GM19099 (cell line): ENCODE results near the gene SLC46A3.

Experiments used
- POLR2A ChIP-seq: IDR thresholded peaks from 3 replicates; pipeline ENCODE4 v1.6.1; 2011; ENCODE audit warnings: low read depth; ENCODE audit not compliant: insufficient read length; ENCODE audit errors: extremely low read depth

The SLC46A3 gene

DNA sequence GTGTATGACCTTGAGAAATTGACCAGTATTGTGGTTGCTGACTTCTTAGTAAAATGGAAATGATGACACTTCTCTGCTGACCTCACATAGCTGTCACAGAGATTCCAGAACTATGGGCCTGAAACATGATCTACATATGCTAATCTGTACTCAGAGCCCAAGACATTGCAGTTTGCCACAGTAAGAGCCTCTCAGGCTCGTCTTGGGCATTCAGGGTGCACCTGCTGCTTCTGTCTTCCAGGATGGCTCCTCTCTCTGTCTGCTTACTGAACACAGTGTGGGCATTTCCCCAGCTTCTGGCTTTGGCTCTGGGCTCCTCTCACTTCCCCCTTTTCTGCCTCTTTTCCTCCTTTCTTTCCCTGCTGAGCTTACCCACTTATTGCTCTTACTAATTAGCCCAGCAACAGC, 22.3 kb upstream of the SLC46A3 start:
- TF ChIP-seq POLR2A = no peak

DNA sequence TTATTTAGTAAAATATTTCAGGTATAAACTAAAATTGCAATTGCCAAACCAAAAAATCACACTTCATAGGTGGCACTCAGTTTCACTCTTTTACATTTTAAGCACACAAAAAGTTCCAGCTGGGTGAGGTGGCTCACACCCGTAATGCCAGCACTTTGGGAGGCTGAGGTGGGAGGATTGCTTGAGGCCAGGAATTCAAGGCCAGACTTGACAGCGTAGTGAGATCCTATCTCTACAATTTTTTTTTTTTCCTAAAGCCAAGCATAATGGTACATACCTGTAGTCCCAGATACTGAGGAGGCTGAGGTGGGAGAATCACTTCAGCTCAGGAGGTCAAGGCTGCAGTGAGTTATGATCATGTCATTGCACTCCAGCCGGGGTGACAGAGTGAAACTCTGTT, 20.6 kb upstream of the SLC46A3 start:
- no peak for TF ChIP-seq POLR2A

DNA sequence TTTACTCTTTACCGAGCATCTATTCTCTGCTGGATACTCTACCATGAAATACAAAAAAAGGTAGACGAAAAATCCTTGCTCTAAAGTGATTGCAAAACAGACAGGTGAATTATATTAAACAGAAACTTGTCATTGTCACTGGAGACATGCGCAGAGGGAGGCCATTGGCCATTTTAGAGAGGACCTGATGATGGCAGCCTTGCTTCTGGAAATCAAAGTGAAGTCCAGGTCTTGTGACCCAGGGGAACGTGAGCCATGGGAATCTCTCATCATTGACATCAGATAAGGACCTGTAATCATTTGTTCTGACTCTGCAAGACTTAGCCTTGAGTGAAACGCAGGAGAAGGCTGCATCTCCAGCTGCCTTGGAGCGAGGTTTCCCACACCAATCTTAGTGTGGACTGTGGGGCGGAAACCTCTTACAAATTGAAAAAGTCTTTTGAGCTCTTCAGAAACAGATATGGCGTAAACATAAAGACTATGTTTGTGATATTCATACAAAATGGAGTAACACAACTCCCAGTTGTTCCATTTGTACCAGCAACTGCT, 16.8 kb upstream of the SLC46A3 start:
- TF ChIP-seq POLR2A = no peak

DNA sequence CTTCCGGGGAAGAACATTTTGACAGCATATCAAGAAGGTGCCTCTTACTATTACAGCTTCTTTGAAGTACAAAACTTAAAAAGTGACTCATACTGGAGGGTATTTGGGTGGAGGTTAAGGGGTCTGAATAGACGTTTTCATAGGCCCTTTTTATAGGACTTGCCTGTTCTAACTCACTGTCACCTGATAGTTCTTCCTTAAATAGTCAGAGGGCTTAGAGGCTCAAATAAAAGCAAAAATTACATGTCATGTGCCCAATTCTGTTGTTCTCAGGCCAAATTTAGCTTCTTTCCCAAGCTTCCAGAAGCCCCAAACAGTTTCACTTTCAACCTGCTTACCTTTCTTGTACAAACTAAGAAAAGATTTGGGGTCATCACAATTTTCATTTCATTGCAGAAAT, 16.1 kb upstream of the SLC46A3 start:
- no peak for TF ChIP-seq POLR2A

DNA sequence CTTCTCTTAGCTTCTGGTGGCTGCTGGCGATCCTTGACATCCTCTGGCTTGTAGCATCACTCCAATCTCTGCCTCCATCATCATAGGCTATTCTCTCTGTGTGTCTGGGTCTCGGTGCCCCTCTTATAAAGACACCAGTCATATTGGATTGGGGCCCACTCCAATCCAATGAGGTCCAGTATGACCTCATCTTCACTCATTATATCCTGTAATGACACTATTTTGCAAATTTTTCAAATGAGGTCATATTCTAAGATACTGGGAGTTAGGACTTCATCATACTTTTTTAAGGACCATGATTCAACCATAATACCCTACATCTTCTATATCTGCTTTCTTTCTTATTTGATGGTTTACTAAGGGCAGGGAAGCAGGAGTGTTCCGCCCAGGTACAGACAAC, 12.0 kb upstream of the SLC46A3 start:
- no peak for TF ChIP-seq POLR2A

DNA sequence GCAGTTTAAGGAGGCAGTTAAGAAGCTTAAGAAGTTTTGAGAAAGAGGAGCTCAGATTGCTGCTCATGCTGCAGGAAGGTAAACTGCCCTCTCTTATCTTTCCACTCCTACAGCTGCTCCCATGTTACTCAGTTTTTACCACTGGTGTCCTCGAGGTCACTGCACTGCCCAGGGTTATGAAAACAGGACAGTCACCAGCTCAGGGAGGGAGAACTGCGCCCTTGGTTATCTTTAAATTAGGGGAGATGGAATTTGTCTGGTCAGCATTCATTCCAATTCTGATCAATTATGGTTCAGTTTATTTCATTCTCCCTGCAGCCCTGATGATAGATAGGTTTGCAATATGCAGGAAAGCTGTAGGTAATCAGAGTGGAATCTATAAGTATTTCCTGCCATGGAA, 10.8 kb upstream of the SLC46A3 start:
- TF ChIP-seq POLR2A = no peak

DNA sequence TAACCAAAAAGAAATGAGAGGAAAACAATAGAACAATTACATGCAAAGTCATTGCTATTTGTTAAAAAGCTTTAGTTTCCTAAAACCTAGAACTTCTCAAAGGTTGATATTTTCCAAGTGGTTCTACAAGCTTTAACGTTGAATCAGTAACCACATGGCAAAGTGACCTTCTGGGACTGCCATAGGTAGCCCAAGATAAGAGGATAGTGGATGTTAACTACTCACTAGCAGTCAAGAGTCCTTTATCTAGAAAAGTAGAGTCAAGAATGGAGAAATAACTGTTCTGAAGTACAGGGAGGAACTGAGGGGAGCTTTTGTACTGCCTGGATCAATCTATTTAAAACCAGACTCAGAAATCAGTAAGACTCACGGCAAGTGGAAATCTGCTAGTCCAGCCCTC, 9.9 kb upstream of the SLC46A3 start:
- no peak for TF ChIP-seq POLR2A

DNA sequence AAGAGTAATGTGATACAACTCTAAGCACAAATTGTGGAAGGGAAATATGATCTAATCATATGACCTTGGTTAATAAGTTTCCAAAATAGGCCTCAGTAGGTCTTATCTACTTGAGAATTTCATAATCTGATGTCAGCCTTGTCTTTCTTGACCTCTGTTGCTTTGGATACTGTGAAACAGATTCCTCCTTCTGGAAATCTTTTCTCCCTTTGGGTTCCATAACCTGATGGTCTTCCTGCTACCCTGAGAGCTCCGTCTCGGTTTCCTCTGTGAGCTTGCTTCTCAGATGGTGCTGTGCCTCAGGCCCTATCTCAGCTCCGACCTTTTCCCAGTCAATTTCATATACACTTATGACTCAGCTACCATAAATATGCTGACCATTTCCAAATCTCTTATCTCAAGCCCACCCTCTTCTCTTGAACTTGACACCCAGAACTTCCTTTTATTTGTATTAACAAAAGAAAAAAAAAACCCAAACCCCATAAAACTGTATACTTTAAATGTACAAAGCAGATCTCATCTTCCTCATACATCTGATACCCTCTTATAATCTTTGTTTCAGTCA, 6.4 kb upstream of the SLC46A3 start:
- TF ChIP-seq POLR2A = no peak

DNA sequence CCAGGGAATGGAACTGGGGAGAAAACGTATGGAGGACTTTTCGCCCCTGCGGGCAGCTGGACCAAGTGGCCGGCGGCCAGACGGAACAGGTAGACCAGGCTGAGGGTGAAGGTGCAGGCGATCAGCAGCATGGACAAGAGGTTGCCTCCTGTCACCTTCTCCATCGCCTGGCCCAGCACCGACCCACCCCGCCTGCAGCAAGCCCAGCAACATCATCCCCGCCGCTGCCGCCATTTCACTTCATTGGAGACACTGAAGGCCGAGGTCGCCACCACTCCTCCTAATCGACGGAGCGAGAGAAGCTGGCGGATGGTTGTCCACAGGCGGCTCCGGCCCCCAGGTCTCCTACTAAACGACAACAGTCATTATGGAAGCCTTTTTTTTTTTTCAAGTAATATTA, 5.0 kb upstream of the SLC46A3 start:
- TF ChIP-seq POLR2A = no peak

DNA sequence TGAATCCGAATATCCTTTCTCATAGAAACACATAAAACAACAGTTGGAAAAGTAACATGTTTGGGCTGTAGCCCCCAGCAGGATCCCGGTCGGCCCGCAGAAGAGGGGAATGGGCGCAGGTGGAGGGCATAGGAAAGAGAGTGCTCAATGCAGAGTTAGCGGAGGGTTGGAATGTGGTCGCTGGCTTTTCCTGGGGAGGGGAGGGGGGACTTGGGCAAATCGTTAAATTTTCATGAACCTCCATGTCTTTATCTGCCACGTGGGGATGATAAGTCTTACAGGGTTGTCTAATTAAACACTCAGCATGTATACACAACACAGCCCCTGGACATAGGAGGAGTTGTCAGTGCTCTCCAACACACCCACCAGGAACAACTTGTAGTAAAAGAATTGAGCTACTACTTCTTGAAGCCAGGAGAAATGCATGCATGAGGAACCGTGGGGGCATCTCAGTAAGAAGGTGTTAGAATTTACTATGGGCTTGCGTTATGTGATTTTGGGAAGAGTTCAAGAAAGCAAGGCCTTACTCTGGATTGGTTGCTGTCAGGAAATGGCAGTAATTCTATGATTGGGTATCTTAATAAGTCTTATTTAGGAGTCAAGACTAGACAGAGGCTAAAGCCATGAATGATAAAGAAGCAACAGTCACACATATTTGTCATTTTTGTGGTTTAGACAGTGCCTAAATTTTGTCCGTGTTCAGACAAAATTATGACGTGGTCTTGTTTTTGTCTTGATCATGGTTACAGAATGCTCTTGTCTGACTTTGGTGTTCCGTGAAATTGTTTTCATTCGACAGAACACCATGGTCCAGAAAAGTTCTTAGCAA, 671 bp upstream of the SLC46A3 start:
- TF ChIP-seq POLR2A = no peak

DNA sequence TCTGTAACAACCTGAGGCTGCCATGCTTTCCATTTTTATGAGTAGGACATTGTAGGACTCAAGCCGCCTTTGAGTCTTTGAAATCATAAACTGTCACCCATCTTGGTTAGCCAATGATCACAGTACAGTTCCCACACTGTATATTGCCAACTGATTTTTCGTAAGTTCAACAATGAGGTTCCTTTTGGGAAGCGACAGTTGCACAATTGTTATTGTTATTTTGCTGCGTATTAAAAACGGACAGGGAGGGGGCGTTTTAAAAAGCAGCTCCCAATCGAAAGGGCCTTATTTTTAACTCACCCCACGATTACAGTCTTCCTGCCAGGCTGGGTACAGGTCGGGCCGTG, 601 bp downstream of the SLC46A3 start:
- TF ChIP-seq POLR2A = no peak

DNA sequence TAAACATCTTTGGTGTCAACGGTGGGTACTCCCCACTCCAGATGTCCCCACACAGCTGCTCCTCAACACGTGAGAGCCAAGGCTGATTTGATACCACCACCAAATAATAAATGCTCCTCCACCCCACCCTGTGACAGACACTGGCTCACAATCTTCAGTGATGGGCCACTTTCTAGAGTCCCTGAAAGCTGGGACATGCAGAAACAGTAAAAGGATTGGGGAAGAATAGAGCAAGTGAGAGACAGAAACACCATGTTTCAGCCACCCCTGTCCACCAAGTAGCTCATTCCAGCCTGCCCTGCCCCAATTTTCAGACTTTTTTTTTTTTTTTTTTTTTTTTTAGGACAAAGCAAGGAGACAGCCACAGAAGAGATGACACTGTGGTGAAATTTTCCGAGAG, 1.6 kb downstream of the SLC46A3 start:
- no peak for TF ChIP-seq POLR2A

DNA sequence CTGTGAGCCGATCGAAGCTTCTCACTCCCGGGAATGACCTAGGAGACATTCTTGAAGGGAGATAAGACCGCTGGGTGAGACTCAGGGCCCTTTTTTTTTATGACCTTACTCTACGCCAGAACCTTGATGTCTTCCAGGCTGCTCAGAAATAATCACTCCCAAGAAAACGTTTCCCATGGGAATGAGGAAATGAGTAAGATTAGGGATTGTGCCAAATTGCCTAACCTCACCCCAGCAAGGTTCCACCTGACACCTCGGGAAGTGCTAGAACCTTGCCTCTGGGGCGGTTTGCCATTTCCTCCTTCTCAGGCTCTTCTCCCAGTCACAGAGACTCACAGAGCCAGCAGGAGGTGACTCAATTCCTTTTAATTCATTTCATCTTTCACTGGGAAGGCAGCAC, 2.3 kb downstream of the SLC46A3 start:
- TF ChIP-seq POLR2A = no peak

DNA sequence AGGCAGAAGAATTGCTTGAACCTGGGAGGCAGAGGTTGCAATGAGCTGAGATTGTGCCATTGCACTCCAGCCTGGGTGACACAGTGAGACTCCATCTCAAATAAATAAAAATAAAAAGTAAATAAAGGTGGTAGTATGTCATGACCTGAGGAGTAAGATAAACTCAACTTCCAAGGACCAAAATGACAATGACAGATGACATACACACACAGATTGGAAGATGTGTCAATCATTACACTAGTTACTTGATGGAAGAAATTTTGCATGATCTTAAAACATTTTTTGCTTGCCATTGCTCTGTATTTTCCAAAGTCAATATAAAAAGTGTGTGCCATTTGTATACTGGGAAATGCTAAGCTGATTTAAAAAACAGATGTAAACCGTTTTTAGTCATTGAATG, 4.1 kb downstream of the SLC46A3 start:
- TF ChIP-seq POLR2A = no peak

DNA sequence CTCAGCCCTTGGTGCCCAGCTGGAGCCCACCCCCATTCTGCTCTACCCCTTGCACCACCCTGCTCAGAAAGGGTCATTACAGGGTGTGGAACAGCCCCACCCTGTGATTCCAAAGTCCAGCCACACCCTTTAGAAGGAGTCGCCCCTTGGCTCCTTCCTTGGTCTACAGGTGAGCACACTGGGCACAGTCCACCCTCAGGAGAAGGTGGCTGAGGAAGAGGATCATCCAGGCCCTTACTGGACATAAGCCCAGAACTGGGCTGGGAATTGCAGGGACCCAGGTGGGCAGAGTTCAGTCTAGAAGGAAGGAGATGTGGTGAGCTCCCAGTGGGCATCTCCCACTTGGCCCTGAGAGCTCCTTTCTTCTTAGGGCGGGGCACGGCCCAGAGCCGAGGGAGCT, 8.6 kb downstream of the SLC46A3 start:
- no peak for TF ChIP-seq POLR2A

DNA sequence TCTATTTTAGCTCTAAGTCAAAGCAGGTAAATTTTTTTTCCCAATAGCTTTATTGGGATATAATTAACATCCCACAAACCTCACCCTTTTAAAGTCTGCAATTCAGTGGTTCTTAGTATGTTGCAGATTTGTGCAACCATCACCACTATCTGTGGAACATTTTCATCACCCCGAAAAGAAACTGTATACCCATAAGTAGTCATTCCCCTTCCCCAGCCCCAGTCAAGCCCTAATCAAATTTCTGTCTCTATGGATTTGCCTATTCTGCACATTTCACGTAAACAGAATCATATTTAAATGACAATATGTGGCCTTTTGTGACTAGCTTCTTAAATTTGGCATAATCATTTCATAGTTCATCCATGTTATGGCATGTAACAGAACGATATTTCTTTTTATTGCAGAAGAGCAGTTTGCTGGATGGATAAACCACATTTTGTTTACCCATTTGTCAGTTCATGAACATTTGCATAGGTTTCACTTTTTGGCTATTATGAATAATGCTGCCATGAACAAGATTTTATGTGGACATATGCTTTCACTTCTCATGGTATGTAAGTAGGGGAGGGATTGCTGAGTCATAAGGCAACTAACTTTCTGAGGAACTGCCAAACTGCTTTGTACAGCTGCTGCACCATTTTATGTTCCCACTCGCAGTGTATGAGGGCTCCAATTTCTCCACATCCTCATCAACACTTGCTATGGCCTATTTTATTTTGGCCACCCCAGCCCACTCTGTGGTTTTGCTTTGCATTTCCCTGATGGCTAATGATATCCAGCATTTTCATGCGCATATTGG, 10.9 kb downstream of the SLC46A3 start:
- no peak for TF ChIP-seq POLR2A
